KMS-11 (cell line): ENCODE measurements around the gene S100A2.
"Not testable (repeated sequence)": the region's sequence is repeated elsewhere in the genome, so short reads cannot be mapped to it uniquely, and the experiment has no call there.

Source experiments
- H2AFZ ChIP-seq: fragments of 200-600 bp; sonication (generic); 2 replicates; pipeline ENCODE4 v1.6.1; 2016; ENCODE audit warnings: antibody characterized with exemption, mixed run types, low read depth
- H3K27ac ChIP-seq: fragments of 200-600 bp; sonication (generic); 2 replicates; pipeline ENCODE4 v1.6.1; 2016; ENCODE audit warnings: mild to moderate bottlenecking, mixed run types
- H3K27me3 ChIP-seq: fragments of 200-600 bp; sonication (generic); 2 replicates; pipeline ENCODE4 v1.6.1; 2017; ENCODE audit warnings: mild to moderate bottlenecking, low read depth, mixed run types, moderate library complexity; ENCODE audit not compliant: insufficient read depth
- H3K36me3 ChIP-seq: fragments of 200-600 bp; sonication (generic); 2 replicates; pipeline ENCODE4 v1.6.1; 2017; ENCODE audit warnings: mild to moderate bottlenecking, mixed run types; ENCODE audit not compliant: insufficient read depth
- H3K4me1 ChIP-seq: fragments of 200-600 bp; sonication (generic); 2 replicates; pipeline ENCODE4 v1.6.1; 2016; ENCODE audit warnings: mild to moderate bottlenecking, low read depth, mixed run types; ENCODE audit not compliant: poor library complexity, severe bottlenecking
- H3K4me2 ChIP-seq: fragments of 200-600 bp; sonication (generic); 2 replicates; pipeline ENCODE4 v1.7.0; 2016; ENCODE audit warnings: mild to moderate bottlenecking, mixed run types
- H3K4me3 ChIP-seq: fragments of 200-600 bp; sonication (generic); IDR thresholded peaks from 2 replicates; pipeline ENCODE4 v1.6.1; 2017; ENCODE audit warnings: low read depth, low read length, mixed read lengths; ENCODE audit not compliant: insufficient read depth
- H3K79me2 ChIP-seq: fragments of 200-600 bp; sonication (generic); 2 replicates; pipeline ENCODE4 v1.6.1; 2016; ENCODE audit warnings: low read depth, mixed run types; ENCODE audit not compliant: insufficient read depth
- H3K9ac ChIP-seq: fragments of 200-600 bp; sonication (generic); 2 replicates; pipeline ENCODE4 v1.6.1; 2016; ENCODE audit warnings: mild to moderate bottlenecking, mixed run types
- H4K20me1 ChIP-seq: fragments of 200-600 bp; sonication (generic); 2 replicates; pipeline ENCODE4 v1.6.1; 2016; ENCODE audit warnings: mild to moderate bottlenecking, mixed run types; ENCODE audit not compliant: insufficient read depth
- CTCF ChIP-seq: fragments of 200-600 bp; sonication (generic); conservative IDR thresholded peaks from 2 replicates; pipeline ENCODE4 v1.6.1; 2017; ENCODE audit warnings: low read depth, mild to moderate bottlenecking, antibody characterized with exemption, low read length, moderate library complexity, mixed read lengths

The S100A2 gene

DNA sequence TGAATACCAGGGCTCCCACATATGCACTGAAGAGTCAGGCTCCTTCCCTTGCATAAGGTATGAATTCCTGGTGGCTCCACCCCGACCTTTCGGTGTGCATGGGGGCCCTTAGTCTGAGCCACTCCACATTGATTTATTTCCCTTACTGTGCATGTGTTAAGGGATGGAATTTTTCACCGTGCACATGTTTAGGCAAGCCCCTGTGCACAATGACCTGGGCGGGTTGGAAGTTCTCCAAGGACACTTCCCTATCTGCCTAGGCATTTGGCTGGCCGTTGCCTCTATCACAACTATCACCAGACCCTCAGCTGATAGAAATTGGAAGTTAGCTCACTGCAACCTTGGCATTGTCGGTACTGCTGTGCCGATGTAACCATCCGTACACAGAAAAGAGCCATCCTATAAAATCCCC lies 39.5 kb downstream of the S100A2 start:
- no peaks in the 10 kb centered on the region for H4K20me1 ChIP-seq
- no peak overlapping the region for H3K4me2 ChIP-seq
- no peak overlapping the region for H3K9ac ChIP-seq
- no peaks in the 10 kb centered on the region for H3K36me3 ChIP-seq
- H3K27ac ChIP-seq, result no peak overlapping the region
- H3K4me1 ChIP-seq, result no peaks in the 10 kb centered on the region
- no peak overlapping the region for H2AFZ ChIP-seq
- no peak for TF ChIP-seq CTCF
- no peaks in the 10 kb centered on the region for H3K79me2 ChIP-seq
- no peaks in the 10 kb centered on the region for H3K27me3 ChIP-seq
- H3K4me3 ChIP-seq, result no peak overlapping the region

DNA sequence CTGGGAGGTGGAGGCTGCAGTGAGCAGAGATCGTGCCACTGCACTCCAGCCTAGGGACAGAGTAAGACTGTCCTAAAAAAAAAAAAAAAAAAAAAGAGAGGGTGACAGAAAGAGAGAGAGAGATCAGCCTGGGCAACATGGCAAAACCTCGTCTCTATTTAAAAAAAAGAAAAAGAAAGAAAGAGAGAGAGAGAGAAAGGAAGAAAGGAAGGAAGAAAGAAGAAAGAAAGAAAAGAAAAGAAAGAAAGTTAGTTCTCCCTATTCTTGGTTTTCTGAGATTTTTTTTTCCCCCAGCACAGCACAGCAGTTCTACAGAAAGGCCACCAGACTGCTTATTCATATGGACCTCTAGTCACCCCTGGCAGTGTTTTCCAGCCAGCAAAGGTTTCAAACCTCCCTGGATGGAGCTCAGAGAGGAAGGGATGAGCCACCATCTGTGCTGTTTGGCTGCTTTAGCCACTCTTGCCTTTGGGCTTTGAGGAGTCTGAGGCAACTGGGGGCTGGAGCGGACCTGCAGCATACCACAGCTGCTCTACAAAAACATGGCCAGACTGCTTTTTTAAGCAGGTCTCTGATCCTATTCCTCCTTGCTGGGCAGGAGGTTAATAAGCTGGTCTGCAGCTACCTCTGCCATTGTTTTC lies 40.4 kb downstream of the S100A2 start:
- Histone ChIP-seq H3K9ac (no peak overlapping the region), H3K4me2 (no peak overlapping the region), H3K4me3 (no peak overlapping the region), H3K4me1 (no peaks in the 10 kb centered on the region), H3K79me2 (no peaks in the 10 kb centered on the region), H3K27me3 (no peaks in the 10 kb centered on the region), H3K36me3 (no peaks in the 10 kb centered on the region), H4K20me1 (no peaks in the 10 kb centered on the region), H3K27ac (no peak overlapping the region), H2AFZ (no peak overlapping the region)
- TF ChIP-seq CTCF, result no peak

DNA sequence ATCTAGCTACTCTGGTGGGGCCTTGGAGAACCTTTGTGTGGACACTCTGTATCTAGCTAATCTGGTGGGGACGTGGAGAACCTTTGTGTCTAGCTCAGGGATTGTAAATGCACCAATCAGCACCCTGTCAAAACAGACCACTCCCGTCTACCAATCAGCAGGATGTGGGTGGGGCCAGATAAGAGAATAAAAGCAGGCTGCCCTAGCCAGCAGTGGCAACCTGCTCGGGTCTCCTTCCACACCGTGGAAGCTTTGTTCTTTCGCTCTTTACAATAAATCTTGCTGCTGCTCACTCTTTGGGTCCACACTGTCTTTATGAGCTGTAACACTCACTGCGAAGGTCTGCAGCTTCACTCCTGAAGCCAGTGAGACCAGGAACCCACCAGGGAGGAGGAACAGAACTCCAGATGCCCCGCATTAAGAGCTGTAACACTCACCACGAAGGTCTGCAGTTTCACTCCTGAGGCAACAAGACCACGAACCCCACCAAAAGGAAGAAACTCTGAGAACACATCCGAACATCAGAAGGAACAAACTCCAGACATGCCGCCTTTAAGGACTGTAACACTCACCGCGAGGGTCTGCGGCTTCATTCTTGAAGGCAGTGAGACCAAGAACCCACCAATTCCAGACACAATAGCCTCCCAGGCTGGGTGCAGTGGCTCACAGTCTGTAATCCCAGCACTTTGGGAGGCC lies 43.1 kb downstream of the S100A2 start:
- H3K4me1 ChIP-seq, H3K79me2 ChIP-seq, H3K4me3 ChIP-seq, H2AFZ ChIP-seq, H4K20me1 ChIP-seq, H3K4me2 ChIP-seq, H3K27me3 ChIP-seq, H3K27ac ChIP-seq, H3K9ac ChIP-seq, H3K36me3 ChIP-seq: not testable (repeated sequence)

DNA sequence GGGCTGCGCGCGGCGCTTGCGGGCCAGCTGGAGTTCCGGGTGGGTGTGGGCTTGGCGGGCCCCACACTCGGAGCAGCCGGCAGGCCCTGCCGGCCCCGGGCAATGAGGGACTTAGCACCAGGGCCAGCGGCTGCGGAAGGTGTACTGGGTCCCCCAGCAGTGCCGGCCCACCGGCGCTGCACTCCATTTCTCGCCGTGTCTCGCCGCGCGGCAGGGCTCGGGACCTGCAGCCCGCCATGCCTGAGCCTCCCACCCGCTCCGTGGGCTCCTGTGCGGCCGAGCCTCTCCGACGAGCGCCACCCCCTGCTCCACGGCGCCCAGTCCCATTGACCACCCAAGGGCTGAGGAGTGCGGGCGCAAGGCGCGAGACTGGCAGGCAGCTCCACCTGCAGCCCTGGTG lies 43.8 kb downstream of the S100A2 start:
- H3K4me3 ChIP-seq, H3K79me2 ChIP-seq, H3K27ac ChIP-seq, H3K9ac ChIP-seq, H4K20me1 ChIP-seq, H2AFZ ChIP-seq, H3K27me3 ChIP-seq, H3K4me2 ChIP-seq, H3K36me3 ChIP-seq, H3K4me1 ChIP-seq: not testable (repeated sequence)

- no peaks in the 10 kb centered on the region for H3K36me3 ChIP-seq
- H3K27me3 ChIP-seq, result no peaks in the 10 kb centered on the region
- TF ChIP-seq CTCF, result no peak
- H4K20me1 ChIP-seq, result no peaks in the 10 kb centered on the region
- H3K4me3 ChIP-seq, result no peak overlapping the region
- H3K4me2 ChIP-seq, result no peak overlapping the region
- H3K79me2 ChIP-seq, result no peaks in the 10 kb centered on the region
- peaks cover 7% of the 10 kb centered on the region for H3K4me1 ChIP-seq
- no peak overlapping the region for H2AFZ ChIP-seq
- H3K27ac ChIP-seq, result no peak overlapping the region
- H3K9ac ChIP-seq, result no peak overlapping the region
Measured at GRCh38 chr1:153520818-153521476, 44.7 kb downstream of the S100A2 start.

DNA sequence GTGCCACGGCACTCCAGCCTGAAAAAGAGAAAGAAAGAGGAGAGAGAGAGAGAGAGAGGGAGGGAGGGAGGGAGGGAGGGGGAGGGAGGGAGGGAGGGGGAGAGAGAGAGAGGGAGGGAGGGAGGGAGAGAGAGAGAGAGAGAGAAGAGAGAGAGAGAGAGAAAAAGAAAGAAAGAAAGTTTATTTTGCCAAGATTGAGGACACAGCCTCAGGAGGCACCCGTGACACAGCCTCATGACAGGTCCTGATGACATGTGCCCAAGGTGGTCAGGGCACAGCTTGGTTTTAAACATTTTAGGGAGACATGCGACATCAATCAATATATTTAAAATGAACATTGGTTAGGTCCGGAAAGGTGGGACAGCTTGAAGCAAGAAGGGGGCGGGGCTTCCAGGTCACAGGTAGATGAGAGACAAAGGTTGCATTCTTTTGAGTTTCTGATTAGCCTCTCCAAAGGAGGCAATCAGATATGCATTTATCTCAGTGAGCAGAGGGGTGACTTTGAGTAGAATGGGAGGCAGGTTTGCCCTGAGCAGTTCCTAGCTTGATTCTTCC lies 45.4 kb downstream of the S100A2 start:
- not testable (repeated sequence) for H3K4me3 ChIP-seq, H3K4me2 ChIP-seq, H2AFZ ChIP-seq, H3K79me2 ChIP-seq, H3K27me3 ChIP-seq, H4K20me1 ChIP-seq, H3K4me1 ChIP-seq, H3K9ac ChIP-seq, H3K27ac ChIP-seq, H3K36me3 ChIP-seq
